Liver (tissue), 9 donors: ENCODE measurements around the gene KCNK16. TPM values are rescaled to one million over a fixed set of nuclear protein-coding genes. Genes with fewer than 3 reads are reported as not detected.
A peak's percentile ranks its signal among the peaks of the same experiment; 100 is the strongest.

Source experiments
- DNase-seq: peaks from one replicate; pipeline ENCODE4 v3.0.0-alpha.2; 2017; ENCODE audit warnings: low spot score
- H3K27ac ChIP-seq, 2 donors: one replicate each; pipeline ENCODE4 v1.7.0; 2013; ENCODE audit warnings: inconsistent platforms in 2 of 2, low read length in 2 of 2, control low read depth in 1 of 2, low read depth in 1 of 2, mild to moderate bottlenecking in 1 of 2
- H3K27me3 ChIP-seq, 4 donors: one replicate each; pipeline versions ENCODE4 v1.6.1 to v1.7.0; 2013; ENCODE audit warnings: low read length in 3 of 4, inconsistent platforms in 1 of 4, mild to moderate bottlenecking in 1 of 4, moderate library complexity in 1 of 4; ENCODE audit not compliant: control insufficient read depth in 4 of 4, insufficient read depth in 4 of 4
- H3K36me3 ChIP-seq, 4 donors: one replicate each; pipeline versions ENCODE4 v1.6.1 to v1.7.0; 2013; ENCODE audit warnings: low read length in 3 of 4, mild to moderate bottlenecking in 3 of 4, low read depth in 1 of 4, moderate library complexity in 1 of 4; ENCODE audit not compliant: control insufficient read depth in 4 of 4, insufficient read depth in 3 of 4
- H3K4me1 ChIP-seq, 4 donors: one replicate each; pipeline versions ENCODE4 v1.6.1 to v1.7.0; 2013; ENCODE audit warnings: low read length in 3 of 4, mild to moderate bottlenecking in 3 of 4, moderate library complexity in 1 of 4; ENCODE audit not compliant: control insufficient read depth in 4 of 4, insufficient read depth in 4 of 4
- H3K4me3 ChIP-seq, 3 donors: one replicate each; pipeline versions ENCODE4 v1.6.1 to v1.7.0; 2013; ENCODE audit warnings: low read length in 3 of 3, control low read depth in 1 of 3, low read depth in 1 of 3, mild to moderate bottlenecking in 1 of 3
- H3K9ac ChIP-seq, 2 donors: one replicate each; pipeline ENCODE4 v1.7.0; 2013; ENCODE audit warnings: low read length in 2 of 2, mild to moderate bottlenecking in 2 of 2, moderate library complexity in 2 of 2, control low read depth in 1 of 2, low read depth in 1 of 2
- H3K9me3 ChIP-seq, 4 donors: one replicate each; pipeline versions ENCODE4 v1.6.1 to v1.7.0; 2013; ENCODE audit warnings: low read length in 3 of 4; ENCODE audit not compliant: control insufficient read depth in 4 of 4
- ATF3 ChIP-seq: IDR thresholded peaks from 2 replicates; pipeline ENCODE4 v1.6.1; 2016; ENCODE audit warnings: antibody characterized with exemption
- CTCF ChIP-seq: fragments of 150-350 bp; IDR thresholded peaks from 2 replicates; pipeline ENCODE4 v1.5.1; 2017; ENCODE audit warnings: improper control_type of control experiment, low read depth, low read length; ENCODE audit not compliant: missing input control
- EGR1 ChIP-seq, 2 donors: IDR thresholded peaks; 2 replicates each; pipeline ENCODE4 v1.6.1; 2016 to 2018; ENCODE audit warnings: antibody characterized with exemption in 2 of 2, low read depth in 2 of 2
- FOXA2 ChIP-seq: IDR thresholded peaks from 2 replicates; pipeline ENCODE4 v1.6.1; 2016; ENCODE audit warnings: antibody characterized with exemption
- GABPA ChIP-seq, 2 donors: IDR thresholded peaks in 1 of 2; conservative IDR thresholded peaks in 1 of 2; 2 replicates each; pipeline ENCODE4 v1.6.1; 2016; ENCODE audit warnings: antibody characterized with exemption in 2 of 2, mild to moderate bottlenecking in 1 of 2, moderate library complexity in 1 of 2
- HNF4A ChIP-seq, 2 donors: conservative IDR thresholded peaks; 2 replicates each; pipeline ENCODE4 v1.6.1; 2016; ENCODE audit warnings: antibody characterized with exemption in 2 of 2, mild to moderate bottlenecking in 2 of 2
- HNF4G ChIP-seq: IDR thresholded peaks from 2 replicates; pipeline ENCODE4 v1.6.1; 2016; ENCODE audit warnings: antibody characterized with exemption
- JUND ChIP-seq, 2 donors: IDR thresholded peaks; 2 replicates each; pipeline ENCODE4 v1.6.1; 2016; ENCODE audit warnings: antibody characterized with exemption in 2 of 2
- MAX ChIP-seq: IDR thresholded peaks from 2 replicates; pipeline ENCODE4 v1.6.1; 2016; ENCODE audit warnings: antibody characterized with exemption
- NR2F2 ChIP-seq: IDR thresholded peaks from 2 replicates; pipeline ENCODE4 v1.6.1; 2016; ENCODE audit warnings: antibody characterized with exemption
- RXRA ChIP-seq, 2 donors: IDR thresholded peaks; 2 replicates each; pipeline ENCODE4 v1.6.1; 2017 to 2018; ENCODE audit warnings: antibody characterized with exemption in 2 of 2, mild to moderate bottlenecking in 1 of 2
- SP1 ChIP-seq: IDR thresholded peaks from 2 replicates; pipeline ENCODE4 v1.6.1; 2018; ENCODE audit warnings: antibody characterized with exemption, mild to moderate bottlenecking
- YY1 ChIP-seq: IDR thresholded peaks from 2 replicates; pipeline ENCODE4 v1.6.1; 2016; ENCODE audit warnings: antibody characterized with exemption, mild to moderate bottlenecking
- ZBTB33 ChIP-seq: IDR thresholded peaks from 2 replicates; pipeline ENCODE4 v1.6.1; 2016; ENCODE audit warnings: antibody characterized with exemption
- WGBS: extraction: QIAGEN DNeasy Blood & Tissue Kit; methylation state at CpG from one replicate; pipeline ENCODE4 v1.1.7; 2013; 5-methylcytosine and 5-hydroxymethylcytosine counted together
- polyA plus RNA-seq, 2 donors: library from polyadenylated mRNA; stranded (reverse) in 1 of 2; unstranded in 1 of 2; fragments of 200-250 nt in 1 of 2; fragments of >200 nt in 1 of 2; fragmentation: Nextera tagmentation in 1 of 2; extraction: Ambion mirVana in 1 of 2; gene quantifications; one replicate each; pipeline versions ENCODE4 v1.2.1 to v1.2.3, GENCODE V29; 2013 to 2015
- total RNA-seq, 2 donors: library from RNA; depleted of rRNA; stranded (reverse); fragments of >200 nt; gene quantifications; one replicate each; pipeline ENCODE4 v1.2.3, GENCODE V29; 2014
- donor health status: healthy.
- donor health status: healthy.
- donor health status: healthy.
- donor health status: healthy.
- donor health status: healthy.

Gene KCNK16
- total and polyA plus RNA-seq, 4 donors: not detected

- no peak overlapping the region for H3K4me3 ChIP-seq
- DNase-seq: no peak
- H3K9ac ChIP-seq: no peak overlapping the region
- TF ChIP-seq HNF4A (conservative IDR thresholded peaks at IDR 0.05) (no peak), ZBTB33 (no peak), NR2F2 (no peak), FOXA2 (no peak), JUND (IDR thresholded peaks at IDR 0.05) (no peak), EGR1 (IDR thresholded peaks at IDR 0.05; ENCODE audit: low read depth in 2 of 2) (no peak), MAX (no peak)
- no peaks in the 10 kb centered on the region for H3K36me3 ChIP-seq
- WGBS: 76% methylated on average over 1 of the region's 1 CpG
- peaks cover 19 to 42% (median 28%) of the 10 kb centered on the region in 4 donors for H3K4me1 ChIP-seq
- H3K27me3 ChIP-seq: no peaks in the 10 kb centered on the region
- no peaks in the 10 kb centered on the region for H3K9me3 ChIP-seq
- H3K27ac ChIP-seq: no peak overlapping the region
Measured at GRCh38 chr6:39294899-39295298, 27.6 kb downstream of the KCNK16 start.

GRCh38 chr6:39294133-39294532, 28.4 kb downstream of the KCNK16 start:
- no peak for DNase-seq
- Histone ChIP-seq H3K27me3 (no peaks in the 10 kb centered on the region), H3K9me3 (no peaks in the 10 kb centered on the region), H3K4me3 (no peak overlapping the region), H3K9ac (no peak overlapping the region), H3K4me1 (peaks cover 19 to 42% (median 28%) of the 10 kb centered on the region in 4 donors), H3K27ac (no peak overlapping the region), H3K36me3 (no peaks in the 10 kb centered on the region)
- TF ChIP-seq CTCF (no peak), GABPA (IDR thresholded peaks at IDR 0.05 in 1 of 2, conservative IDR thresholded peaks at IDR 0.05 in 1 of 2) (no peak), NR2F2 (no peak), RXRA (IDR thresholded peaks at IDR 0.05) (peak; percentile 64 to 65), YY1 (no peak), HNF4G (no peak), ZBTB33 (no peak), HNF4A (conservative IDR thresholded peaks at IDR 0.05) (peak; percentile 65), SP1 (peak; percentile 51)
- 47% methylated on average over 5 of the region's 5 CpGs for WGBS

- DNase-seq: no peak
- Histone ChIP-seq H3K27ac (no peak overlapping the region), H3K9ac (no peak overlapping the region), H3K4me1 (peaks cover 11 to 29% (median 18%) of the 10 kb centered on the region in 4 donors), H3K4me3 (no peak overlapping the region), H3K27me3 (no peaks in the 10 kb centered on the region), H3K9me3 (no peaks in the 10 kb centered on the region), H3K36me3 (no peaks in the 10 kb centered on the region)
- no peak for TF ChIP-seq HNF4G
- TF ChIP-seq ATF3: no peak
- WGBS: 95% methylated on average over 6 of the region's 6 CpGs
Measured at GRCh38 chr6:39292637-39293036, 29.9 kb downstream of the KCNK16 start.
